Ishikawa (cell line): ENCODE data around the gene RASGEF1C.

Experiments
- CEBPB ChIP-seq: IDR thresholded peaks from 2 replicates; pipeline ENCODE4 v1.6.1; 2012
- CREB1 ChIP-seq: IDR thresholded peaks from 2 replicates; pipeline ENCODE4 v1.6.1; 2012; ENCODE audit warnings: low read depth
- EGR1 ChIP-seq: IDR thresholded peaks from 2 replicates; pipeline ENCODE4 v1.6.1; 2012
- EP300 ChIP-seq: IDR thresholded peaks from 2 replicates; pipeline ENCODE4 v1.6.1; 2012; ENCODE audit warnings: borderline replicate concordance
- FOXM1 ChIP-seq: IDR thresholded peaks from 2 replicates; pipeline ENCODE4 v1.6.1; 2012; ENCODE audit warnings: low read depth, borderline replicate concordance
- NFIC ChIP-seq: IDR thresholded peaks from 2 replicates; pipeline ENCODE4 v1.6.1; 2012
- RAD21 ChIP-seq: IDR thresholded peaks from 2 replicates; pipeline ENCODE4 v1.6.1; 2012; ENCODE audit warnings: low read depth
- TCF12 ChIP-seq: IDR thresholded peaks from 2 replicates; pipeline ENCODE4 v1.6.1; 2012; ENCODE audit warnings: low read depth
- TEAD4 ChIP-seq: IDR thresholded peaks from 2 replicates; pipeline ENCODE4 v1.6.1; 2012
- YY1 ChIP-seq: IDR thresholded peaks from 2 replicates; pipeline ENCODE4 v1.6.1; 2012; ENCODE audit warnings: low read depth
- ZBTB7A ChIP-seq: IDR thresholded peaks from 2 replicates; pipeline ENCODE4 v1.6.1; 2012; ENCODE audit warnings: low read depth
- TF ChIP-seq, protein P1 (sequence below): IDR thresholded peaks from 2 replicates; pipeline ENCODE4 v1.6.1; 2012
- TF ChIP-seq, protein P2 (sequence below): IDR thresholded peaks from 2 replicates; pipeline ENCODE4 v1.6.1; 2012; ENCODE audit warnings: low read depth, mild to moderate bottlenecking
- TF ChIP-seq, protein P3 (sequence below): IDR thresholded peaks from 2 replicates; pipeline ENCODE4 v1.6.1; 2012

RASGEF1C gene

DNA sequence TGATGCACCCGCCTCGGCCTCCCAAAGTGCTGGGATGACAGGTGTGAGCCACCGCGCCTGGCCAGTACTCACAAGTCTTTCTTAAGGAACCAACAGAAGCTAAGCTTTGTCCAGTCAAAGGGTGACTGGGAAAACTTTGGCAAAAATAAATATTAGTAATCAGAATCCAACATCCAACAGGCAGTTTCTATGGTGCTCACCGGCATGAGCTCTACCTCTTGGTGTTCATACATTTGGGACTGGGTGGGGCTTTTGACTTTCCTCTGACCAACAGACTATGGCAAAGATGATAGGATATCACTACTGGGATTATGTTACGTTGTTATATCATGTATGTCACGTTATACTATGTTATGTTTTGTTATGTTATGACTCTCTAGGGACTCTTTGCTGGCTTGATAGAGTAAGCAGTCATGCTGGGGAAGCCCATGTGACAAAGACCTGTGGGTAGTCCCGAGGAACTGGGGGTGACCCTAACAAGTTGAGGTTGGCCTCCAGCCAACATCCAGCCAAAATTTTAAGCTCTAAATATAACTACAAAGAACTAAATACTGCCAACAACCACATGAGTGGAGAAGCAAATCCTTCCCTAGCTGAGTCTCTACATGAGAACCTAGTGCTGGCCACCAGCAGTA is 6.0 kb downstream of the RASGEF1C start:
- TF ChIP-seq TCF12 (no peak), CREB1 (no peak), EGR1 (no peak), RAD21 (no peak), CEBPB (no peak), YY1 (no peak), NFIC (no peak), TEAD4 (no peak), ZBTB7A (no peak), FOXM1 (no peak)
- TF ChIP-seq, protein P1, sequence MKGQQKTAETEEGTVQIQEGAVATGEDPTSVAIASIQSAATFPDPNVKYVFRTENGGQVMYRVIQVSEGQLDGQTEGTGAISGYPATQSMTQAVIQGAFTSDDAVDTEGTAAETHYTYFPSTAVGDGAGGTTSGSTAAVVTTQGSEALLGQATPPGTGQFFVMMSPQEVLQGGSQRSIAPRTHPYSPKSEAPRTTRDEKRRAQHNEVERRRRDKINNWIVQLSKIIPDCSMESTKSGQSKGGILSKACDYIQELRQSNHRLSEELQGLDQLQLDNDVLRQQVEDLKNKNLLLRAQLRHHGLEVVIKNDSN, result no peak
- TF ChIP-seq, protein P2, sequence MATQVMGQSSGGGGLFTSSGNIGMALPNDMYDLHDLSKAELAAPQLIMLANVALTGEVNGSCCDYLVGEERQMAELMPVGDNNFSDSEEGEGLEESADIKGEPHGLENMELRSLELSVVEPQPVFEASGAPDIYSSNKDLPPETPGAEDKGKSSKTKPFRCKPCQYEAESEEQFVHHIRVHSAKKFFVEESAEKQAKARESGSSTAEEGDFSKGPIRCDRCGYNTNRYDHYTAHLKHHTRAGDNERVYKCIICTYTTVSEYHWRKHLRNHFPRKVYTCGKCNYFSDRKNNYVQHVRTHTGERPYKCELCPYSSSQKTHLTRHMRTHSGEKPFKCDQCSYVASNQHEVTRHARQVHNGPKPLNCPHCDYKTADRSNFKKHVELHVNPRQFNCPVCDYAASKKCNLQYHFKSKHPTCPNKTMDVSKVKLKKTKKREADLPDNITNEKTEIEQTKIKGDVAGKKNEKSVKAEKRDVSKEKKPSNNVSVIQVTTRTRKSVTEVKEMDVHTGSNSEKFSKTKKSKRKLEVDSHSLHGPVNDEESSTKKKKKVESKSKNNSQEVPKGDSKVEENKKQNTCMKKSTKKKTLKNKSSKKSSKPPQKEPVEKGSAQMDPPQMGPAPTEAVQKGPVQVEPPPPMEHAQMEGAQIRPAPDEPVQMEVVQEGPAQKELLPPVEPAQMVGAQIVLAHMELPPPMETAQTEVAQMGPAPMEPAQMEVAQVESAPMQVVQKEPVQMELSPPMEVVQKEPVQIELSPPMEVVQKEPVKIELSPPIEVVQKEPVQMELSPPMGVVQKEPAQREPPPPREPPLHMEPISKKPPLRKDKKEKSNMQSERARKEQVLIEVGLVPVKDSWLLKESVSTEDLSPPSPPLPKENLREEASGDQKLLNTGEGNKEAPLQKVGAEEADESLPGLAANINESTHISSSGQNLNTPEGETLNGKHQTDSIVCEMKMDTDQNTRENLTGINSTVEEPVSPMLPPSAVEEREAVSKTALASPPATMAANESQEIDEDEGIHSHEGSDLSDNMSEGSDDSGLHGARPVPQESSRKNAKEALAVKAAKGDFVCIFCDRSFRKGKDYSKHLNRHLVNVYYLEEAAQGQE, result no peak
- TF ChIP-seq, protein P3, sequence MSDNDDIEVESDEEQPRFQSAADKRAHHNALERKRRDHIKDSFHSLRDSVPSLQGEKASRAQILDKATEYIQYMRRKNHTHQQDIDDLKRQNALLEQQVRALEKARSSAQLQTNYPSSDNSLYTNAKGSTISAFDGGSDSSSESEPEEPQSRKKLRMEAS, result no peak

DNA sequence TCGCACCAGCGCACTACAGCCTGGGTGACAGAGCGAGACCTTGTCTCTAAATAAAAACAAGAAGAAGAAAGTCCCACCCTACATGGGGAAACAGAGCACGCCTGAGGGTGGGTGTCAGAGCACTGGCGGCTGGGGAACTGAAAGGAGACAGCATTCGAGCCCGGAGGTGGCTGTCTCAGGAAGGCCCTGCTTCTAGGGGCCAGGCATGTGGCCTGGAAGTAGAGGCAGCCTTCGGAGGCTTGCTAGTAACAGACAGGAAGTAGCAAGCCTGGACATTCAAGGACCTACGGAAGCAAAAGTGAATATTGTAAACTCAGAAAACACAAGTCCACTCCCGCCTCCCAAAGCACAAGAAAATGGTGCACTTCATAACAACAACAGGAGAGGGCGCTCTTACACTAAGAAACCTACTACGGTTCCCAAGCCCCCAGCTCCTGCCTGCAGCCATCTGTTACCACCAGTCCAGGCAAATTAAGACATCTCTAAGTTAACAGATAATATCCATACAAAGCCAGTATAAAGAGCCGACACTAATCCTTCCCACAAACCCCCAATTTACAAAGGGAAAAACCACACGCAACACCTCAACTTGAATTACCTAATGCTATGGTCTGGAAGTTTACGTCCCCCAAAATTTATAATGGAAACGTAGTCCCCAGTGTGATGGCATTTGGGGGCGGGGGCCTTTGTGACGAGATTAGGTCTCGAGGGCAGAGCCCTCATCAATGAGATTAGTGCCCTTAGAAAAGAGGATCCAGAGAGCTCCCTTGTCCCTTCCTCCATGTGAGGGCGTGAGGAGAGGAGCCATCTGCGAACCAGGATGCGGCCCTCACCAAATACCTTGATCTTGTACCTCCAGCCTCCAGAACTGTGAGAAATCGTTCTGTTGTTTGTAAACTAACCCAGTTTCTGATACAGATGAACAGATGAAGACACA is 7.7 kb downstream of the RASGEF1C start:
- peak; percentile 53 for TF ChIP-seq RAD21
- TF ChIP-seq, protein P2, result no peak
- no peak for TF ChIP-seq YY1

DNA sequence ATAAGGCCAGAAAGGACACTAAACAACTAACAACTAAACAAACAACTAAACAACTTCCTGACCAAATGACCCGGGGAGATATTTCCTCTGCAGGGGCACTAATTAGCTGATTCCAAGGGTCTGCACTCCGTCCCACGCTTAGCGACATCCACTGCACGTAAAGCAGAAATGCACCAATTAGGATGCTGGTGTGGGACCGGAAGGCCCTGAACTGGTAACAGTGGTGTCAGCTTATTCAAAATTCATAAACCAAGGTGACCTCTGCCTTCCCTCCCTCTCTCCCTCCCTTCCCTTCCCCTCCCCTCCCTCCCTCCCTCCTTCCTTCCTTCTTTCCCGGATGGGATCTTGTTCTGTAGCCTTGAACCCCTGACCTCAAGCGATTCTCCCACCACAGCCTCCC is 9.6 kb downstream of the RASGEF1C start:
- no peak for TF ChIP-seq YY1
- no peak for TF ChIP-seq TCF12
- TF ChIP-seq NFIC, result no peak
- no peak for TF ChIP-seq ZBTB7A
- TF ChIP-seq EP300, result no peak
- TF ChIP-seq, protein P3, result no peak
- no peak for TF ChIP-seq EGR1
- TF ChIP-seq TEAD4, result no peak

DNA sequence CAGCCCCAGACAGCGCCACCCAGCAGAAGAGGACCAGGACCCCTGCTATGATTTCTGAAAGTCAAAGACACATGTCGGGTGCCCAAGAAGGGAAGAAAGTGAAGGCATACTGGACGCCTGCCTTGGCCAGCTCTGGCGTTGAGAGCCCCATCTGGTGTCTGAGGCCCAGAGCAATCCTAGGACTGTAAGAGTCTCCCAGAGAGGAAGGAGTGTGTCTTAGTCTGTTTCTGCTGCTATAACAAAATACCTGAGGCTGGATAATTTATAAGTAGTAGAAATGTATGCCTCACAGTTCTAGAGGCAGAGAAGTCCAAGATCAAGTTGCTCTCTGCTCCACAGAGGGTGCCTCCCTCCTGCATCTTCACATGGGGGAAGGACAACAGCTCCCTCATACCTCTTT is 10.8 kb downstream of the RASGEF1C start:
- TF ChIP-seq RAD21 (no peak), YY1 (no peak)

DNA sequence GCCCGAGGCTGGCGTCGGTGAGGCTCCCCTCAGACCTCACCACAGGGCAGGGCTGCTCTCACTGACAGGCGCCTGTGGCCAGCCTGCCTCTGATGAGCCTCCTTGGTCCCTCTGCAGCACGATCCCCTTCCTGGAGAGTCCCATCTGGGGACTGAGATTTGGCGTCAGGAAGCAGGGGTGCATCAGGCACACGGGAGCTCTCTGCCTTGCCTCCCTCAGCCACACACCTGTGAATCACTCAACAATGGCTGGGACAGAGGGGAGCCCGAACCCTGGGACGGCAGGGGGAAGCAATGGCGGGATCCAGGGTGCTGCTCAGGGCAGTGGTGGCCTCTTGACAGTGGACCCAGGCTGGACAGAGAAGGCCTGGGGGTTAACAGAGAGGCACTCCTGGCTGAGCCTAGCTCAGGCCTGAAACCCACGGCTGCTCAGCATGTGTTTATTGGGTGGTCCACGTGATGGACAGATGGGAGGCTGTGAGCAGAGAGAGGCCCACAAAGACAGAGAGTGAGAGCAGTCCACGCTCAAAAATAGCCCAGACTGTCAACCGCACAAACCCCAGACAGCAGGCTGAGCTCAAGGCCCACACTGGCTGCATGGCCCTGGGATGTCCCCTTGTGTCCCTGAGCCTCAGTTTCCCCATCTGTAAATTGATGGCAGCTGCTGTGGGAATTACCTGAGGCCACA is 11.9 kb downstream of the RASGEF1C start:
- TF ChIP-seq YY1, result no peak
- TF ChIP-seq RAD21, result no peak
- TF ChIP-seq, protein P2, result no peak
- no peak for TF ChIP-seq ZBTB7A
- TF ChIP-seq NFIC, result no peak
- no peak for TF ChIP-seq CREB1
